CD4-positive, alpha-beta T cell (primary cell): ENCODE data around the gene C3orf20. TPM values are rescaled to one million over a fixed set of nuclear protein-coding genes. Genes with fewer than 3 reads are reported as not detected.

Source experiments
- ATAC-seq: fragments of 200-7000 bp; cut with Tn5 transposase; one replicate; pipeline ENCODE4 v1.10.0; 2022; ENCODE audit warnings: mild to moderate bottlenecking; ENCODE audit not compliant: poor library complexity
- CTCF ChIA-PET: fragments of 350-600 bp; sonication (Branson Sonifier 250); formaldehyde crosslinking; loops from one replicate; lab custom pipeline; 2021; ENCODE audit warnings: antibody characterized with exemption, inconsistent platforms; lab: Charles Lee
- POLR2A ChIA-PET: fragments of 350-600 bp; sonication (Branson Sonifier 250); formaldehyde crosslinking; loops from one replicate; lab custom pipeline; 2021; ENCODE audit warnings: antibody characterized with exemption, inconsistent platforms; lab: Charles Lee
- DNase-seq, 14 experiments: peaks; one replicate each; pipeline ENCODE4 v3.0.0-alpha.2; 2013 to 2020; ENCODE audit warnings: mixed read lengths in 2 of 14
- H3K27ac ChIP-seq, 2 donors: one replicate each; pipeline versions ENCODE4 v1.5.1 to v1.7.0; 2013; ENCODE audit warnings: low read length in 2 of 2, low read depth in 1 of 2, mild to moderate bottlenecking in 1 of 2
- H3K27me3 ChIP-seq, 2 experiments: 1 replicate in 1 of 2; 2 replicates in 1 of 2; pipeline versions ENCODE4 v1.6.1 to v1.7.0; 2013; ENCODE audit warnings: low read length in 2 of 2, control low read depth in 1 of 2, mild to moderate bottlenecking in 1 of 2, moderate library complexity in 1 of 2; ENCODE audit not compliant: insufficient read depth in 2 of 2, control insufficient read depth in 1 of 2
- H3K36me3 ChIP-seq: one replicate; pipeline ENCODE4 v1.6.1; 2013; ENCODE audit warnings: low read length, control low read depth; ENCODE audit not compliant: insufficient read depth
- H3K4me1 ChIP-seq: one replicate; pipeline ENCODE4 v1.6.1; 2013; ENCODE audit warnings: low read length, control low read depth; ENCODE audit not compliant: insufficient read depth
- H3K4me3 ChIP-seq: one replicate; pipeline ENCODE4 v1.5.1; 2013; ENCODE audit warnings: mild to moderate bottlenecking, low read length, moderate library complexity
- H3K9me3 ChIP-seq, 2 experiments: 1 replicate in 1 of 2; 2 replicates in 1 of 2; pipeline versions ENCODE4 v1.6.1 to v1.7.0; 2013; ENCODE audit warnings: low read length in 2 of 2, mild to moderate bottlenecking in 2 of 2, control low read depth in 1 of 2, moderate library complexity in 1 of 2; ENCODE audit not compliant: control insufficient read depth in 1 of 2, insufficient read depth in 1 of 2
- H3K27ac Mint-ChIP-seq: one replicate; pipeline ENCODE4 v1.8.0; 2020; ENCODE audit warnings: mixed read lengths
- H3K27me3 Mint-ChIP-seq: one replicate; pipeline ENCODE4 v1.8.0; 2021; ENCODE audit warnings: mixed read lengths
- H3K36me3 Mint-ChIP-seq: one replicate; pipeline ENCODE4 v1.8.0; 2021; ENCODE audit warnings: low read depth, mixed read lengths
- H3K4me1 Mint-ChIP-seq: one replicate; pipeline ENCODE4 v1.8.0; 2021; ENCODE audit warnings: low read depth, mixed read lengths
- H3K4me3 Mint-ChIP-seq: one replicate; pipeline ENCODE4 v1.8.0; 2020; ENCODE audit warnings: mild to moderate bottlenecking, mixed read lengths
- H3K9me3 Mint-ChIP-seq: one replicate; pipeline ENCODE4 v1.8.0; 2020; ENCODE audit warnings: mixed read lengths
- CTCF ChIP-seq: fragments of 200-600 bp; IDR thresholded peaks from one replicate; pipeline ENCODE4 v1.8.0; 2022; ENCODE audit warnings: antibody characterized with exemption, mild to moderate bottlenecking
- intact Hi-C, 2 experiments: fragments of 100-400 bp; cut with DNase I in 1 of 2; cut with micrococcal nuclease in 1 of 2; formaldehyde crosslinking; loops; one replicate each; pipeline versions ENCODE4 v1.15.1 to v1.9.0; 2023 to 2025; cut with DNase I, micrococcal nuclease
- total RNA-seq, 174 experiments: library from RNA in 2 of 174; stranded (reverse) in 2 of 174; gene quantifications; one replicate each; pipeline ENCODE4 v1.2.3 and lab custom pipeline; 2021 to 2026

Gene C3orf20
- total RNA-seq, 2 experiments from 2014 or later = 0.14 TPM; not detected in 1

- intact Hi-C loops = no loop called here
- Mint-ChIP-seq H3K4me1 (peaks cover 4% of the 10 kb centered on the region), H3K27ac (no peak overlapping the region), H3K27me3 (peaks cover 5% of the 10 kb centered on the region), H3K9me3 (no peaks in the 10 kb centered on the region), H3K36me3 (no peaks in the 10 kb centered on the region), H3K4me3 (no peak overlapping the region)
- H3K27ac ChIP-seq = no peak overlapping the region
- CTCF ChIA-PET = no interaction called here
- H3K4me3 ChIP-seq = no peak overlapping the region
- H3K9me3 ChIP-seq = no peaks in the 10 kb centered on the region
- no peaks in the 10 kb centered on the region for H3K27me3 ChIP-seq
- no peaks in the 10 kb centered on the region for H3K36me3 ChIP-seq
- DNase-seq (no peak), ATAC-seq (no peak)
- no peak for TF ChIP-seq CTCF
- POLR2A ChIA-PET = no interaction called here
- H3K4me1 ChIP-seq = peaks cover 4% of the 10 kb centered on the region
These were observed 90.1 kb downstream of the C3orf20 start for GRCh38 chr3:14765060-14765400.

DNA sequence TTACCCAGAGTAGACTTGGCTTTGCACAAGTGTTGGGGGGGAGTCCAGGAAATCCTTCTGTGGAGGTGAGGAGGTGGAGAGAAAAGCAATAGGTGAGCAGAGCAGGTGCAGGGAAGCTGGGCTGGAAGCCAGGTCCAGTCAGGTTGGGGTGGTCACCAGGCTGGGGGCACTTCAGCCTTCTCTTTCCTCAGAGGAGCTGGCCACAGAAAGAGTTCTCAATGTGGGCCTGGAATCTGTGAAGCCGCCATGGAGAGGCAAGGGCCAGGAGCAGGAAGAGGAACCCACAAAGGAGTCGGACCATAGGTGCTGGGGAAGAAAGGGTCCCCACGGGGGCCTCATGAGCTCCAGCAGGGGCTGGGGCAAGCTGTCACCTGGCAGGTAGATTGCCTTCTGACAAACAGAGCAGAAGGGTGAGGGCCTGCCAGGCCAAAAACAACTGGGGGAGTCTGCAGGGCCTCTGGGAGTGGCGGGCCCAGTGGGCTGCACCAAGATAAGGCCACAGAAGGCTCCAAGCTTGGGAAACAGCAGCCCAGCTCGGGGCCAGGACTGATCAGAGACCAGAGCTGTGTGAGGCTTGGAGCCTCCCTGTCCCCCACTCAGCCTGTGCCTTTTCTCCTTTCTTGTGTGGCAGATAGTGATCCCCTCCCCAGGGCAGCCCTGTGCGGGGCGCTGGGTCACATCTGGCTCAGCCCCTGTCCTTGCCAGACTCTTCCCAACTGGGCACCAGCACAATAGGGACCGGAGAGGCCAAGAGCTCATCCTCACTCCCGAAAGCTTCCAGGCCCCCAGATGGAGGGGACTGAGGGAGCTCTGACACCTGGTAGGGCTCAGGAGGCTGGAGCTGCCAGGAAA is 90.9 kb downstream of the C3orf20 start:
- Histone ChIP-seq H3K9me3 (no peaks in the 10 kb centered on the region), H3K27ac (no peak overlapping the region), H3K27me3 (no peaks in the 10 kb centered on the region), H3K36me3 (no peaks in the 10 kb centered on the region), H3K4me1 (peaks cover 4% of the 10 kb centered on the region), H3K4me3 (no peak overlapping the region)
- Mint-ChIP-seq H3K9me3 (no peaks in the 10 kb centered on the region), H3K36me3 (no peaks in the 10 kb centered on the region), H3K27ac (no peak overlapping the region), H3K27me3 (peaks cover 5% of the 10 kb centered on the region), H3K4me3 (no peak overlapping the region), H3K4me1 (peaks cover 4% of the 10 kb centered on the region)
- no peak for ATAC-seq
- no peak for TF ChIP-seq CTCF
- intact Hi-C loops = no loop called here
- DNase-seq = no peak
- CTCF ChIA-PET = no interaction called here
- POLR2A ChIA-PET = no interaction called here

- peaks cover 5% of the 10 kb centered on the region for H3K27me3 Mint-ChIP-seq
- Histone ChIP-seq H3K9me3 (no peaks in the 10 kb centered on the region), H3K27me3 (no peaks in the 10 kb centered on the region), H3K4me1 (no peaks in the 10 kb centered on the region), H3K27ac (no peak overlapping the region), H3K36me3 (no peaks in the 10 kb centered on the region), H3K4me3 (no peak overlapping the region)
- no peak overlapping the region for H3K27ac Mint-ChIP-seq
- TF ChIP-seq CTCF = no peak
- ChIA-PET CTCF (no interaction called here), POLR2A (no interaction called here)
- ATAC-seq (no peak), DNase-seq (no peak)
- no peaks in the 10 kb centered on the region for H3K4me1 Mint-ChIP-seq
- H3K9me3 Mint-ChIP-seq = no peaks in the 10 kb centered on the region
- no peak overlapping the region for H3K4me3 Mint-ChIP-seq
- intact Hi-C loops = no loop called here
- no peaks in the 10 kb centered on the region for H3K36me3 Mint-ChIP-seq
These were observed 91.7 kb downstream of the C3orf20 start for GRCh38 chr3:14766428-14767244.
